COLO668 (cell line): ENCODE results near the gene ASAH2B.

Source experiments
- DNase-seq: peaks from one replicate; lab custom pipeline; 2025; ENCODE audit not compliant: unreplicated experiment; lab: John Stamatoyannopoulos, UW

Gene ASAH2B

GRCh38 chr10:50796693-50797092 lies 57.0 kb downstream of the ASAH2B start:
- no peak for DNase-seq

DNA sequence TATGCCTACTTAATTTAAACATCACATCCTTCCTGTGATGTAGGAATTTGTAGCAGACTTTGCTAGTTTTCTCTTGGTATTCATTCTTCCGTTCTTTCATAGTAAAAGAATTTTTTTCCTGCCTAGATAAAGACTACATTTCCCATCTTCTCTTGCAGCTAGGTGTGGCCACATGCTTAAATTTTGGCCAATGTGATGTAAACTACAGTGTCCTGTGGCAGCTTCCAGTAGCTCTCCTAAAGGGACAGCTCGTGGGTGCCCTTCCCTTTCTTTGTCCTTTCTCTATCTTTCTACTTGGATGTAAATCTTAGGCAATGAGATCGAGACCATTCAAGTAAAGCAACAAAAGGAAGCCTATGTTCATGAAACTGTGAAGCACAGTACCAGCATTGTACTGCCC lies 58.6 kb downstream of the ASAH2B start:
- no peak for DNase-seq

GRCh38 chr10:50799595-50799994 lies 59.9 kb downstream of the ASAH2B start:
- DNase-seq = no peak

DNA sequence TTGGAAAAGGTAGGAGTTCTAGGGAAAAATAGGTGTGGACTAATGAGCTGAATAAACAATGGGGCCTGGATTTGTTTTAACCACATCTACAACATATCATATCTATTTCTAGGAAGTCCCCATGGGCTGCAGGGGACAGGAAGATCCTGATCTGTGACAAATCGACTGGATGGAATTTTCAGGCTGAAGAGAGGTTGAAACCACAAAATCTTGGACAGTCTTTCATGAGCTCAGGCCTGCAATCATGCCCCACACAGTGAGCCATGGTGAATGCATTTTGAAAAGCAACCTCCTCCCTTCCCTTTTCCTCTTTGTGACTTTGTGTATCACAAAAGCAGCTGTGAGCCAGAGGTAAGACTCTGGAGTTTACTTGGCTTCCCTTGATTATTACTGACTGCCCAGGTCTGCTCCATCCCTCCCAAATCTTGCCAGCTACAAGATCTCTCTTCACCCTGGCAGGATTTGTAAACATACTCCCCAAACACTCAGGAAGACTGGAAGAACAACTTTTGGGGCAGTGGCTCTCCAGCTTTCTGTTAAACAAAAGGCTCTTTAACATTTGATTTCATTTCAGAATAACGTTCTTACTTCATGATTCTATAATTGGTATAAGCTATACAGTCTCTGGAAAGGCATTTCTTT lies 66.4 kb downstream of the ASAH2B start:
- no peak for DNase-seq

- no peak for DNase-seq
Measured at GRCh38 chr10:50807851-50808776, 68.4 kb downstream of the ASAH2B start.
